CD4-positive, alpha-beta T cell treated with Interleukin-15 for 1 hour (primary cell): ENCODE results near the gene HOXA4.

Experiments
- DNase-seq: peaks from one replicate; pipeline ENCODE4 v3.0.0-alpha.2; 2020

HOXA4 gene

DNA sequence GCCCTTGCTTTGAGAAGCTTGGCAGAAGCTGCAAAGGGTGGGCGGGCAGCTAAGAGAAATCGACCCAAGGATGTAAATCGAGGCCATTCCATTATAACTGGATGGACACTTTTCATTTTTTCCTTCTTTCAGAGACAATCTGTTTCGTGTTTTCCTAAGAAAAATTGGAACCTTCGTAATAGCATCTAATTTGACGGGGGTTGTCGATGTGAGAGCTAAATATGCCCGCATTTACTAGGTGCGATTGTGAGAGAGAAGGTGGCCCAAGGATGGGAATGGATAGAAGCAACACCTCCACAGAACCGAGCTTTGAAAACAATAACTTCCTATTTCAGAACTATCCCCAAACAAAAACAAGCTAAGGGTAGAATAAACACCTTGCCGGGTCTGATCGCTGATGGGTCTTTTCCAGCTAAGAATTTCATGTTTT lies 848 bp upstream of the HOXA4 start:
- no peak for DNase-seq

DNA sequence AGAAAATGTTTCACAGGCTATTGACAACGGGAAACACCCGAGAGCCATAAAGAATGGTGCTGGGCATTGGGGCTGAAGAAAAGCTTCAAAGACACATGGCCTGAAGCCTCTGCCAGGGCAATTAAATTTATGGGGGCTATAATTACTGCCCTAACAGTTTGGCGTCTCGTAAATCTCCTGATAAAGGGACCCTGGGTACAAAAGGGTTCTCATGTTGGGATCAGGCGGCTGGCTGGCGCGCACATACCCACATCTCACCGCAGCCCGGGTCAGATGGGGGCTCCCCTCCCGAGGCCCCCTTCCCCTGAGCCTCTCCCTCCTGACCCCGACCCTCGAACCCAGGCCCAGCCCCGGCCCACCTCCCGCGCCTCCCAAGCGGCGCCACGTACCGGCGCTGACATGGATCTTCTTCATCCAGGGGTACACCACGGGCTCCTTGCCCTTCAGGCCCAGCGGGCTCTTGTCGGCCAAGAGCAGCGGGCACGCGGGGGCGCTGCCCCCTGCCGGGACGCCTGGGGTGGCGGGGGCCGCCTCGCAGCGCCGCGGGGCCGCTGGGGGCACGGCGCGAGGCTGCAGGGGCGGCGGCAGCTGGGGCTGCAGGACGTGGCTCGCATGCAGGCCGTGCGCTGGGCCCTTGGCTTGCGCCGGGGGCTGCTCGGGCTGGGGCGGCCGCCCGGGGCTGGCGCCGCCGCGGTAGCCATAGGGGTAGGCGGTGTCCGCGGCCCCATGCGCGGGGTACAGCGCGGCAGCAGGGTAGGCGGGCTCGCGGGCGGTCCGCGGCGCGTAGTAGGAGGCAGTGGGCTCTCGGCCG lies 623 bp downstream of the HOXA4 start:
- DNase-seq: no peak

DNA sequence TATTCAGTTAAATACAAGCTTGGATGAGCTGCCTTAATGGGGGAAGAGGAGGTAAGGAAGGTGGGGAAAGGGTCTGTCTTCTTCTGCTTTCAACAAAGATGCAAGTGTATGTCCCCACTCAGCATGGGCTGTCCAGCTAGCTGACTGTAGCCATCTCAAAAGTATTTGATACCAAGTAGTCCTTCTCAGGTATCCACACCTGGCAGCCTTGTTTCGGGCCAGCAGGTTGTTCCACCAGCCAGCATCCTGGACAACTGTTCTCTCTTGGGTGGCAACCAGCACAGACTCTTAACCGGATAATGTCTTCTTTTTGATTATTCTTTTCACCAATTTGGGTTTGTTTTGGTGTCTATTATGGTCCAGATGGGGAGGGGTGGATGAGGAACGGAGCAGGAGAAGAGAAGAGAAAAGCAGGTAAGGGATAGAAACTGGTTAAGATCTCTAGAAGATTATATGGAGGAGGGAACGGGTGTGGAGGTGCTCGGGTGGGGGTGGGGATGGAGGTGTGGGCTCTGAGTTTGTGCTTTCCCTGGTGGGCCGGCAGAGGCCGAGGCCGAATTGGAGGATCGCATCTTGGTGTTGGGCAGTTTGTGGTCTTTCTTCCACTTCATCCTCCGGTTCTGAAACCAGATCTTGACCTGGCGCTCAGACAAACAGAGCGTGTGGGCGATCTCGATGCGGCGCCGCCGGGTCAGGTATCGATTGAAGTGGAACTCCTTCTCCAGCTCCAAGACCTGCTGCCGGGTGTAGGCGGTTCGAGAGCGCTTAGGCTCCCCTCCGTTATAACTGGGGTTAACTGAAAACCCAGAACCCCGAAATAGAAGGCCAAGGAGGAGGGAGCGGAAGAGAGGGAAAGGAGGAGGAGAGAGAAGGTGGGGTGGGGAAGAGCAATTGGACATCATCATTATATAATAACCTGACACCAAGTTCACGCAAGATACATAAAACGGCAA lies 1.5 kb downstream of the HOXA4 start:
- no peak for DNase-seq

DNA sequence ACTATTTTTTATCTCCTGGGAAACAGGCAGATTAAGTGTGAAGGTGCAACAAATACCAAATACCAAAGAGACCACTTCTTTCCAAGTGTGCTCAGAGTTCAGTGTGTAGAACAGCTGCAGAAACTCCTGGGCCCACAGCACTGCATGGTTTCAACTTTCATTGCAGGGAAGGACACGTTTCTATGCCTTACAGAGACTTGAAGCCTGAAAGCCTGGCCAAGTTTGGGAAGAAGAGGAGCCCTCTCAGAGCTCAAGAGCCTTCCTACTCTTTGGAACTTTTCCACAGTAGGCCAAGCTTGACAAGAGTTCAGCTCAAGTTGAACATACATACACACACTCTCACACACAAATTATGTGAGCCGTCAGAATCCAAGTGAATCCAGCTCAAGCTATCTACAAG lies 2.5 kb downstream of the HOXA4 start:
- no peak for DNase-seq

DNA sequence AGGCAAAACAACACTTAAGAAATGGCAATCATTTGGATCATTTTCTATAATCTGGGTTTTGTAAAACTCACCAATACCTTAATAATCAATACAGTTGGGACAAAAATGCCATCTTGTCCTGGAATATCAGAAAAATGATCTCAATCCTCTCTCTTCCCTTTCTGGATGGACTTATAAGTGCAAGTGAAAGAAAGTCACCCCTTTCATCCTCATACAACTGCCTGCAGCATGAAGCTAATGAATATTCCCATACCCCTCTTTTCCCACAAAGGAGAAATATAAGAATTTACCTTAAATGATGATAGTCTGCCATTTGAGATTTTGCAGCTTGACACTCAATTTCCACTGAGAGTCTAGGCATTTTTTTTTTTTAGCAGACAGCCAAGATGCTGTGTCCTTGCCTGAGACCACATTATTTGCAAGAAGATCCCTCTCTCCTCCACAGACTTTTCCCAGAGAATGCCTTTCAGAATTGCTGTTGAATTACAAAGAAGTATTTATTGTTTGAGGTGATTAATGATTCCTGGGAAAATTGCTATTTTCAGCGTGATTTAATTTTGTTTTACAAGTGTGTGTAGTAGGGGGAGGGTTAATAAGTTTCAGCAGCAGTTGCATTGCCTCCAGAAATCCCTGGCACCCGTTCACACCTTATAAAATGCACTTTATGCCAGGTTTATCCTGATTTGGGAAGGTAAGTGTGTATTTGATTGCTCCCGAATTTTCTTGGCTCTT lies 3.8 kb downstream of the HOXA4 start:
- no peak for DNase-seq

DNA sequence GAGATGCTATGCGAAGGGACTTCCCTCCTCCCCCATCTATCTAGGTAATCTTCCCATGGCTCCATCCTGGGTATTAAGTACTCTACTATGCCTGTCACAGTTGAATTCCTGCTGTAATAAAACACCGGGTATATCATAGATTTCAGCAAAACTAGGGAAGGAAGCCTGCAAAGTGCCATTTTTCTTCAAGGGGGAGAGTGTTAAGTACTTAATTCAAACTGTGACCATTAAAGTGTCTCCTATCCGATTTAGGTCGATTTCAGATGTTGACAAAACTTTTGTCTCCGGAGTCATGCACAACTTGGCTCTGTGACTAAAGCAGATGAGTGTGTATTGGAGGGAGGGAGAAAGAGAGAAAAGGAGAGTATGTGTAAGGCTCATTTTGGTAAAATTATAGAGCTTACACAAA lies 4.6 kb downstream of the HOXA4 start:
- DNase-seq: no peak

DNA sequence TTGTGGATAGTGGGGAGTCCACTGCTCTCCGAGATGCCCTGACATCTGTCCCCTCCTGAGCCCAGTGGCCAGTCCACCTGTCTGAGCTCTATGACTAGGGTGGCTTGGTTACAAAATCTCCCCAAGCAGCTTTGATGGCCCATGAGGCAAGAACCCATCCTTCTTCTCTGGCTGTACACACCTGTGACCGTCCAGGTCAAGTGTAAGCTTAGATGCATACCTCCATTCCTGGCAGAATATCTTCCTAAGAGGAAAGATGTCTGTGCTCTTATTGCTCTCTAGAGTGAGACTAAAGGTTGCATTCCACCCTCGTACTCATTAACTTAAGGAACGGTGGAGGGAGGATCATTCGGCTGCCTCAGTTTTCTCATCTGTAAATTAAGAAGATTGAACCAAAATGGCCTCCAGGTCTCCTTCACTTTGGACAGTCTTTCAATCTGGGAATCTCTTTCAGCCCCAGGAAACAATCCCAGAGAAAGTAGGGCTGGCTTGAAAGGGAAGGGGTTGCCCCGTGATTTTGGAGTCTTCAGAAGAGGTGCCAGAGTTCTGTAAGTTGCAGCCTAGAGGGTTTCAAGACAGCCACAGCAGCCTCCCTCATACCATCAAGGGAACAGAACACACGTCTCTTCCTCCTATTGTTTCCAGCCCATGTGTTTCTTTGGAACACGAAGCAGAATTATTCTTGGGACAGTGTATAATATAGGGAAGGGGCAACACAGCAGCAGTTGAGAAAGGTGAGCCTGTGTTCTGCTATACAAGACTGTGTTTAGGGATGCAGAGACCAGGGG lies 5.5 kb downstream of the HOXA4 start:
- no peak for DNase-seq

DNA sequence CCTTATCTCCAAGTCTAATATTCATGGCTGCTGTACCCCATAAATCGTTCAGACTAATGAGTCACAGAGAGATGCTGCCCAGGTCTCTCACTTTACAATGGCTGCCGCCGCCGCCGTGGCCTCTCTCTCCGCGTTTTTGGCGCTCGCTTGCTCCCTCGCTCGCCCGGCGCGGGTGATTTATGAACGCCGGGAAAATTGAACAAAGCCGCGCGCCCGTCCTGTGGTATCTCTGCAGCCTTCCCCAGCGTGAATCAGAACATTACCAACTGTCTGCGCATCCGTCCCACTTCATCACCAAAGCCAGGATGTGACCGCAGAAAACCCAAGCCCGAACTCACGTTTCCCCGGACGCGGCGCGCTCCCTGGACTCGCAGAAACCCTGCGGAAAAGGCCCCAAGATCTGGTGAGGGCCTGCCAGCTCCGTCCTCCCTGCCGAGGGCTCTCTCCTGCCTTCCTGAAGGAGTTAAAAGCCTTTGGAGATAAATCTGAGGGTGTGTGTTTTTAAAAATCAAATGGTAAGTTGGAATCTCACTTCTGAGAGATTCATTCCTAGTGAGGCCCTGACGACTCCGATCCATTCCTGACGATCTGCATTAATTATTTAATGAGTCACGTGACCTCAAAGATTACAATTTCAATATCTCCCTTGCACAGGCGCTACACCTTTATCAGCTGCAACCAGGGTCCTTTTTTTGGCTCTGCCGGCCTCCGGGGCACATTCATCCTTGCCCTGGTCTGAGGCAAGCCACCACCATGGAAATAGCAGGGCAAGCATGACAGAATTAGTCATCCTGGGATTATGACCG lies 6.3 kb downstream of the HOXA4 start:
- no peak for DNase-seq

DNA sequence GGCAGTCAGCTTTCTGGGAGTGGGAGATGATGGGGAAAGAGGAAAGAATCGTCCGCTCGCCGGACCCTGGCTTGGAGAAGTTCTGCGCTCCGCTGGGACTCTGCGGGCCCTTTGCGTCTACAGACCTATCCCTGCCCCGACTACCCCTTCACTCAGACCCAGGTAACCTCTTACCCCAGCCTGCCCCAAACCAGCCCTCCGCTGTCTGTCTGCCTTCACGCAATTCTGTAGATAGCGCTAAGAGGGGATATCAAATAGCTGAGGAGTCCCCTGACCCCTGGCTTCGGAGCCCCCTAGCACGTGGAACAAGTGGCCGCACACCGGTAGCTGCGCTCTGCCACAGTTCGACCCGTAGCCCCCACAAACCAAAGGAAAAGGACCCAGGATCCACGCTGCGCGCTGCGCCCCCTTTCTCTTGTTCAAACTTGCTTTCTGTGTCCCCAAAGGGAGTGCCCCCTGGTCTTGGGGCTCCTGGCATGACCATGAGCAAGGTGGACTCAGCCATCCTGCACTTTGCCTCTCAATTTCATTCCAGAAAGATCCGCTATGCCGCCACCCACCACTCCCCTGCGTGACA lies 7.0 kb downstream of the HOXA4 start:
- no peak for DNase-seq

DNA sequence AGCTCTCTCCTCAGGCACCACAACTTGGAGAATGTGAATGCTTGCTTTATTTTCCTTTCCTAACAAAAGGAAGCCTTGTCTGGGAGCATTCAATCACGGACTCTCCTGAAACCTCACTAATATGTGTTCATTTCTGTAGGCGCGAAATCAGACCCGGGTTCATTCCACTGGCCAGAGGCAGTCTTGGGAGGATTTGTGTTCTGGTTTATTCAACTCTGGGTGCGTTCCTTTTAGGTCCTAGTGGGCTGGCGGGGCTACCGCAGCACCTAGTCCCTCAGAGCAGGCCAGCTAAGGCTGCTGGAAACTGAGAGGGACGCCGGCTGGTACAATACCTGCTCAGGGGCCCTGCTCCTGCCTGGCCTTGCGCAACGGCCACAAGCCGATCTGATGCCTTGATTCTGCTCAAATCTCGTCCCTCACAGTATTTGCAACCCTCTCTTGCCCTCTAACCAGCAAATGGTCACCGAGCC lies 7.5 kb downstream of the HOXA4 start:
- no peak for DNase-seq

DNA sequence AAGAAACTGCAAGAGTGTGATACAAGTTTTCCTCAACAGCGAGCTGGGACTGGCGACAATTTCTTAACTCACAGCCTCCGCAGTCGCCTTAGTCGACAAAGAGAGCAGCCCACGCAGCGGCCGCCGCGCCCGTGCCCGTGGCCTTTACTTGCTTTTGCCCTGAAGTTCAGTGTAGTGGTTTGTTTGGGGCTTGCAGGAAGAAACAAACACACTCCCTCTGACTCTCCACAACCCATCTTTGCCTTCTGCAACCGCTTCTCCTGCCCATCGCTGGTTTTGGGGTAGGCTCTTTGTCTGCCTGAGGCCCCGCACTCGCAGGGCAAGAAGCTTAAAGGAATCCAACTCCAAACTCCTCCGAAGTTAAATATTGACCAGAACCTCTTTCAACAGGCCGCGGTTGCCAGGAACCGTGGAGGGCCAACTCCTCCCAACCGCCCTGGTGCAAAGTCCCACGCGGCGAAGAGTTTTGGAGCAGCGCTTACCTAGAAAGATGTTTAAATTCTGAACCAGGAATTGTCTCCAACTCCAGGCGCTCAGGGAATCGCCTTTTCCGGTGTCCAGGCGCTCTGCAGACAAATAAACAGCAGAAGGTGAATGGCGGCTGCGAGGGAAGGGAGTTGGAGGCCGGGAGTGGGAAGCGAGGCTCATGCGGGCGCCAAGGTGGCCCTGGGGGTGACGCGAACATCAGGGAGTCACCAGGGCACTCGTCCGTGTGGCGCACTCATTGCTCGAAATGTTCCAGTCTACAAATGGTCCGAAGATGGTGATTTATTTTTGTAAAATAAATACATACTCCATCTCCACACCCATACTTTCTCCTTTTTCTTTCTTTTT lies 8.3 kb downstream of the HOXA4 start:
- DNase-seq: no peak

DNA sequence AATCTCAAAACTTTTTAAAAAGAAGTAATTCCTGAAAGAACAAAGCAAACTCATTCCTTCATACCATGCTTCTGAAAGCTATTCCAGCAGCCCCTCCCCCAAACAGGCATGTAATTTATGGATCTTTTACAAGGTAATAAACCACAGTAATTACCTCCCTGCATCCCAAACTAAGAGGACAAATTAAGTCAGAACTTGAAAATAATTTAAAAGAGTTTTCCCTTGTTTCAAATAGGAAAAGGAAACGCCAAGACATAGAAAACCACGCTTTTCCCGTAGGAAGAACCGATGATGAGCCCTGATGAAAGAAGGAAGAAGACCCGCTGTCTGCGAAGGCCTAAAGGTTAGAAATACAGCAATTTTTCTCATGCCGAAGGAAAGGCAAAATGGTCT lies 8.9 kb downstream of the HOXA4 start:
- DNase-seq: no peak

DNA sequence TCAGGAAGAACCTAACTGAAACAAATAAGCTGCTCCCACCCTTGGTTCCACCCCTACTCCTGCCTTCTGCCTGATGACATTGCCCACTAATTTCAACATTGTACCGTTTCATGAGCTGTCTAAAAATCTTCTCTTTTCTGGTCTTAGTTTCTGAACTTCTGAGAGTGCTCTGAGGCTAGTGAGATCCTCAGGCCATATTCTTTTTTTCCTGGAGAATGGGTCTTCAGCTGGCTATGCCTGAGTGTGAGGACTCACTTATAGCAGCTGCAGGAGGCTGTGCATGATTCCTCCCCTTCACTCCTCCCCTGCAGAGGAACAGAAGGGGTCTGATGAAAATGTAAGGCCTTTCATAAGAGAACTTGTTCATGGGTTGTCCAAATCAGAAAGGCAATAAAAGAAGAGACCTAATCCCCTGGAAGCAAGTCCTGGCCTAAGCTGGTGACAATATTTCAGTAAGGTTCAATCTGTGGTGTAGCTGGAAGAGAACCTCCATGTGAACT lies 11.1 kb downstream of the HOXA4 start:
- no peak for DNase-seq

DNA sequence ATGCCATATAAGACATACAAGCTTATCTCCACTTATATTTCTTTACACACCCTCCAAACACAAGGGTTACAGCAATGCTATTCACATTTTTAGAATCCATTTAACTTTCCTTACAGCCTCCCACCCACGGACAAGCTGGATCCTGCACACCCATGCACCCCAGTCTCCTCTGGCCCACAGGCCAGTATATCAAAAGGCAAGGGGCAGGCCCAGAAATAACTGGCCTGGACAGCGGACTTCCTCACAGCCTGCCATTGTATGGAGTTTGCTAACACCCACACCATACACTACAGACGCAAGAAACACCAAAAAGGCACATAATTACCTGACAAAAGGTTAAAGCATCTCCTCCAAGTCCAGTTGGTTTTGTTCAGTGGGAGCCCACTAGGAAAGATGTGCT lies 12.0 kb downstream of the HOXA4 start:
- DNase-seq: no peak

DNA sequence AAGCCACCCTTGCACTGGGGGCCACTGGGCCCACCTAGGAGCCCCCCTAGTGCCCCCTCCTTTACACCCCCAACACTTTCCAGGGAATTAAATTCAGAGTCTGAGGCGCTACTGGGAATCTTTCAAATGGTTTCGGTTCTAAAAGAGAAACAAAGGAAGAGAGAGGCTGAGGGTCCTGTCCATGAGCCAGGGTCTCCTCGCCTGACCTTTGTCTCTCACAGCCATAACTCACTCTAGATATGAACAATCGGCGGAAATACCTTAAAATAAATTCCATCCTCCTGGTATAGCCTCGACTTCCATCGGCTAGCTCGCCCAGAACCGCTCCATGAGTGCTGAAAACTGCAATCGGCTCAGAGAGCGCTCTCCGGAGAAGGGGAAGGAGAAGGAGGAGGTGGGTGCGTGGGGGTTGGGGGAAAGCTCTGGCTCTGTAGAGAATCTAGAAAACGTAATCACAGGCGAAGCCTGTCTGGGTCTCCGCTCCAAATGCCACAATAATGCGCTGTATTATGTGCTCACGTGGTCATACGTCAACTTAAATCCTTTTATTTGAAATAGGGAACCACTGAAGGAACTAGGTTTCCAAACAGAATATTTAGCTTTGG lies 12.6 kb downstream of the HOXA4 start:
- no peak for DNase-seq

DNA sequence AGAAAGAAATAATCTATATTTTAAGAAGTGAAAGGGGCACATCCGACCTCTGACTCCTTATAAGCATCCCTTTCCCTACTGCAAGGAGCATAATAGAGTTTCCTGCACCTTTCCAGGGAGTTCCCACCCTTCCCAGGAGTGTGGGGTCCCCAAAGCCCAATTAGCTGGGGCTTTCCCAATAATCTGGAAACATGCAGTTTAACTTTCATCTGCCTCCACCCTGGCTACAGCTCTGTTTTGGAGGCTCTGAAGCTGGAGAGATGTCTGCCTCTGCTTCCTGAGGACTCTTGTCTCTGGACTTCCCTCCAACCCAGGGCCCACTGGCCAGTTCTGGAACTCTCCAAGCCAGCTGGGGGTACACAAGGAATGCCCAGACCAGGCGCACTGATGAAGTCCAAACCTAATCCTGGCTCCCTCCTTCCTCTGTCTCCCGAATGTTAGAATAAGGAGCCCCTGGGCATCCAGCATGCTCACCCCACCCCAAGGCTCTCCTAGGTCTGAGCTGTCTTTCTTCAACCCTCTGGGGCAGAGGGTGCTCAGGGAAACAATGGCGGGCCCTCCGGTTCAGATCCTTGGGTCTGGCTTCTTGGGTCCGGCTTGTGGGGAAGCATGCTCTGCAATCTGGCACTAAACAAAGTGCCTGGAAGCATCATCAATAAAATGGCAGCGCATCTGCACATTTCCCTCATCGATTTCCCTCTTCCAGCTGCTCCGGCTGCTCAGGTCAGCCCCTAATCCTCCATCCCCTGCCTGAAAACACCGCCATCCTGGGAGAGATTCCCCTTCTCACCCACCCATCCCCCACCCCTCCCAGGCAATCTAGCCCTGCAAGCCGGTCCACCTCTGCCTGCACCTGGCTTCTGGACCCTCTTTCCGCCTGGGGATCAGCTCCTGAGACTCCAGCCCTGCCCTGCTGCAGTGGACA lies 13.3 kb downstream of the HOXA4 start:
- no peak for DNase-seq

DNA sequence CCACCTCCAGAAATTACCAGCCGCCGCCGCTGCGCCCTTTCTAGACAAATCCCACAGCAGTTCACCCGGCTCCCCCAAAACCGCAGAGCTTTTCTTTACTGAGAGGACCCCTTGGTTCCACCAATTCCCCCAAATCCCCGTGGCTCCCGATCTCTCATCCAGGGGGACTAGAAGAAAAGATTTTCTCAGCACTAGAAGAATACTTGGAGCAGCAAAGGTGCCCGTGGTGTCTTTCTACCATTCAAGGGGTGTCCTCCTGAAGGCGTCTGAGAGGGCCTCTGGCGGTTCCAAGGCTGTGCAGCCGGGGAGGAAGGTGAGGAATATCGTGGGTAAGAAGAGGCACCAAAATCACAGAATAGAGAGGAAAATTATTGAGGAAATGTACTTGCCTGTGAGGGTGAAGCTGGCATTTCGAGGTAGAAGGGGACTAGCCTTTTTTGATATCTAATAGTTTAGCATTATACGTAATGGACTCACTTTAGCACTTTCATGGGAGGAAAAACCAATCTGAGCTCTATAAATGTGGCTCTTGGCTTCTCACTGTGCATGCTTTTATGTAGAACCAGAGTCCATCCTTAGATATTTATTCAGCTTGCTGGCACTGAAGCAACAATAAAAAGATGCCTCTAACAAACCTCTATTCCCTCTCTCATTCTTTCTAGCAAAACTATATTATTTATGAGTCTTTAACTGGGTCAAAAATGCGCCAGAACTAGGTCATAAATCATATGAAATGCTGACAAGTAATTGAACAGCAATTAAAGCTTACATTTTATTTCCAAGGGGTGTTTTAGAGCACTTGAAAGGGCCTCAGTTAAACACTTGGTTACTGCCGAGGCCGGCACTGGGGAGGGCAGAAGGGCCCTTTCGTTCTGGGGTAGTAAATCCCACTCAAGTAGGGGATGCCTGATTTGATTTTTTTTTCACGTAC lies 14.3 kb downstream of the HOXA4 start:
- no peak for DNase-seq
